Subcutaneous abdominal adipose tissue (tissue), 5 donors: ENCODE measurements around the gene PTPN20.

ENCODE experiments used
- H3K27ac ChIP-seq: one replicate; pipeline ENCODE4 v1.7.0; 2013; ENCODE audit warnings: low read depth, mild to moderate bottlenecking, inconsistent platforms, low read length, moderate library complexity
- H3K27me3 ChIP-seq, 5 donors: one replicate each; pipeline ENCODE4 v1.7.0; 2013; ENCODE audit warnings: low read length in 5 of 5, inconsistent platforms in 1 of 5; ENCODE audit not compliant: control insufficient read depth in 5 of 5, insufficient read depth in 4 of 5
- H3K36me3 ChIP-seq, 5 donors: one replicate each; pipeline ENCODE4 v1.7.0; 2013; ENCODE audit warnings: low read length in 5 of 5; ENCODE audit not compliant: control insufficient read depth in 5 of 5, insufficient read depth in 5 of 5
- H3K4me1 ChIP-seq, 5 donors: one replicate each; pipeline ENCODE4 v1.7.0; 2013; ENCODE audit warnings: low read length in 5 of 5, mild to moderate bottlenecking in 3 of 5, moderate library complexity in 1 of 5; ENCODE audit not compliant: control insufficient read depth in 5 of 5, insufficient read depth in 5 of 5
- H3K4me3 ChIP-seq, 5 donors: one replicate each; pipeline ENCODE4 v1.7.0; 2013; ENCODE audit warnings: low read length in 5 of 5, low read depth in 1 of 5
- H3K9ac ChIP-seq, 5 donors: one replicate each; pipeline ENCODE4 v1.7.0; 2013; ENCODE audit warnings: low read length in 5 of 5, mild to moderate bottlenecking in 4 of 5, moderate library complexity in 3 of 5
- H3K9me3 ChIP-seq, 5 donors: one replicate each; pipeline ENCODE4 v1.7.0; 2013; ENCODE audit warnings: low read length in 5 of 5; ENCODE audit not compliant: control insufficient read depth in 5 of 5
- donor health status: healthy.
- donor health status: healthy.
- donor health status: healthy.
- donor health status: healthy.
- donor health status: healthy.

PTPN20 gene

GRCh38 chr10:47041396-47042198 is 130.4 kb downstream of the PTPN20 start:
- peaks cover 0 to 2% (median 0%) of the 10 kb centered on the region in 5 donors for H3K27me3 ChIP-seq
- no peak overlapping the region for H3K9ac ChIP-seq
- H3K4me3 ChIP-seq = no peak overlapping the region
- H3K27ac ChIP-seq = no peak overlapping the region
- H3K9me3 ChIP-seq = no peaks in the 10 kb centered on the region
- H3K36me3 ChIP-seq = no peaks in the 10 kb centered on the region
- H3K4me1 ChIP-seq = peaks cover 0 to 1% (median 0%) of the 10 kb centered on the region in 5 donors

- H3K27me3 ChIP-seq = peaks cover 0 to 2% (median 0%) of the 10 kb centered on the region in 5 donors
- H3K4me3 ChIP-seq = no peak overlapping the region
- no peaks in the 10 kb centered on the region for H3K9me3 ChIP-seq
- H3K36me3 ChIP-seq = no peaks in the 10 kb centered on the region
- H3K9ac ChIP-seq = no peak overlapping the region
- no peak overlapping the region for H3K27ac ChIP-seq
- H3K4me1 ChIP-seq = peaks cover 0 to 1% (median 0%) of the 10 kb centered on the region in 5 donors
These were observed 130.9 kb downstream of the PTPN20 start for GRCh38 chr10:47042199-47042473.

- H3K36me3 ChIP-seq = no peaks in the 10 kb centered on the region
- peaks cover 1 to 5% (median 4%) of the 10 kb centered on the region in 5 donors for H3K4me1 ChIP-seq
- H3K4me3 ChIP-seq = no peak overlapping the region
- no peak overlapping the region for H3K27ac ChIP-seq
- peaks cover 0 to 2% (median 0%) of the 10 kb centered on the region in 5 donors for H3K27me3 ChIP-seq
- no peak overlapping the region for H3K9ac ChIP-seq
- no peaks in the 10 kb centered on the region for H3K9me3 ChIP-seq
These were observed 131.8 kb downstream of the PTPN20 start for GRCh38 chr10:47042780-47043750.

- Histone ChIP-seq H3K9ac (no peak overlapping the region), H3K4me1 (peaks cover 1 to 10% (median 6%) of the 10 kb centered on the region in 5 donors), H3K9me3 (no peaks in the 10 kb centered on the region), H3K27me3 (peaks cover 0 to 2% (median 0%) of the 10 kb centered on the region in 5 donors), H3K36me3 (no peaks in the 10 kb centered on the region), H3K4me3 (no peak overlapping the region), H3K27ac (no peak overlapping the region)
These were observed 132.8 kb downstream of the PTPN20 start for GRCh38 chr10:47043928-47044538.

- Histone ChIP-seq H3K27me3 (peaks cover 0 to 2% (median 0%) of the 10 kb centered on the region in 5 donors), H3K9me3 (no peaks in the 10 kb centered on the region), H3K4me1 (peaks cover 1 to 11% (median 6%) of the 10 kb centered on the region in 5 donors), H3K4me3 (no peak overlapping the region), H3K9ac (no peak overlapping the region), H3K36me3 (no peaks in the 10 kb centered on the region), H3K27ac (no peak overlapping the region)
These were observed 133.5 kb downstream of the PTPN20 start for GRCh38 chr10:47044741-47045140.

- Histone ChIP-seq H3K36me3 (no peaks in the 10 kb centered on the region), H3K9me3 (no peaks in the 10 kb centered on the region), H3K9ac (no peak overlapping the region)
These were observed 134.2 kb downstream of the PTPN20 start for GRCh38 chr10:47045331-47045861.

GRCh38 chr10:47046321-47047126 is 135.3 kb downstream of the PTPN20 start:
- Histone ChIP-seq H3K27ac (no peak overlapping the region), H3K27me3 (peaks cover 0 to 2% (median 0%) of the 10 kb centered on the region in 5 donors), H3K9ac (no peak overlapping the region), H3K36me3 (no peaks in the 10 kb centered on the region), H3K4me1 (peaks cover 1 to 16% (median 6%) of the 10 kb centered on the region in 5 donors), H3K9me3 (no peaks in the 10 kb centered on the region), H3K4me3 (no peak overlapping the region)

More at GRCh38 chr10:47045331-47045861, 134.2 kb downstream of the PTPN20 start:
- H3K4me1 ChIP-seq = peaks cover 1 to 16% (median 6%) of the 10 kb centered on the region in 5 donors
- H3K4me3 ChIP-seq = no peak overlapping the region
- H3K27me3 ChIP-seq = peaks cover 0 to 2% (median 0%) of the 10 kb centered on the region in 5 donors
- H3K27ac ChIP-seq = no peak overlapping the region

GRCh38 chr10:47047127-47047504 is 135.9 kb downstream of the PTPN20 start:
- Histone ChIP-seq H3K36me3 (no peaks in the 10 kb centered on the region), H3K9me3 (no peaks in the 10 kb centered on the region), H3K4me3 (no peak overlapping the region), H3K27ac (no peak overlapping the region), H3K27me3 (peaks cover 0 to 2% (median 0%) of the 10 kb centered on the region in 5 donors), H3K4me1 (peaks cover under 1 to 16% (median 6%) of the 10 kb centered on the region in 5 donors), H3K9ac (no peak overlapping the region)
